Measurements from ENCODE around the gene INHBB.

Gene INHBB

DNA sequence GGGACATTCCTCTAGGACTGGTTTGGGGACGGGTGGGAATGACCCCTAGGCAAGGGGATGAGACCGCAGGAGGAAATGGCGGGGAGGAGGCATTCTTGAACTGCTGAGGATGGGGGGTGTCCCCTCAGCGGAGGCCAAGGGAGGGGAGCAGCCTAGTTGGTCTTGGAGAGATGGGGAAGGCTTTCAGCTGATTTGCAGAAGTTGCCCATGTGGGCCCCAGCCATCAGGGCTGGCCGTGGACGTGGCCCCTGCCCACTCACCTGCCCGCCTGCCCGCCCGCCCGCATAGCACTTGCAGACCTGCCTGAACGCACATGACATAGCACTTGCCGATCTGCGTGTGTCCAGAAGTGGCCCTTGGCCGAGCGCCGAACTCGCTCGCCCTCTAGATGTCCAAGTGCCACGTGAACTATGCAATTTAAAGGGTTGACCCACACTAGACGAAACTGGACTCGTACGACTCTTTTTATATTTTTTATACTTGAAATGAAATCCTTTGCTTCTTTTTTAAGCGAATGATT, 4.9 kb downstream of the INHBB start:
- TF ChIP-seq, protein P1, sequence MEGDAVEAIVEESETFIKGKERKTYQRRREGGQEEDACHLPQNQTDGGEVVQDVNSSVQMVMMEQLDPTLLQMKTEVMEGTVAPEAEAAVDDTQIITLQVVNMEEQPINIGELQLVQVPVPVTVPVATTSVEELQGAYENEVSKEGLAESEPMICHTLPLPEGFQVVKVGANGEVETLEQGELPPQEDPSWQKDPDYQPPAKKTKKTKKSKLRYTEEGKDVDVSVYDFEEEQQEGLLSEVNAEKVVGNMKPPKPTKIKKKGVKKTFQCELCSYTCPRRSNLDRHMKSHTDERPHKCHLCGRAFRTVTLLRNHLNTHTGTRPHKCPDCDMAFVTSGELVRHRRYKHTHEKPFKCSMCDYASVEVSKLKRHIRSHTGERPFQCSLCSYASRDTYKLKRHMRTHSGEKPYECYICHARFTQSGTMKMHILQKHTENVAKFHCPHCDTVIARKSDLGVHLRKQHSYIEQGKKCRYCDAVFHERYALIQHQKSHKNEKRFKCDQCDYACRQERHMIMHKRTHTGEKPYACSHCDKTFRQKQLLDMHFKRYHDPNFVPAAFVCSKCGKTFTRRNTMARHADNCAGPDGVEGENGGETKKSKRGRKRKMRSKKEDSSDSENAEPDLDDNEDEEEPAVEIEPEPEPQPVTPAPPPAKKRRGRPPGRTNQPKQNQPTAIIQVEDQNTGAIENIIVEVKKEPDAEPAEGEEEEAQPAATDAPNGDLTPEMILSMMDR (IDR thresholded peaks at IDR 0.05; ENCODE audit: borderline replicate concordance, insufficient read depth, low read depth, low read length) = no peak
- no peak overlapping the region for H3K4me3 ChIP-seq (ENCODE audit: low read depth, low read length)

DNA sequence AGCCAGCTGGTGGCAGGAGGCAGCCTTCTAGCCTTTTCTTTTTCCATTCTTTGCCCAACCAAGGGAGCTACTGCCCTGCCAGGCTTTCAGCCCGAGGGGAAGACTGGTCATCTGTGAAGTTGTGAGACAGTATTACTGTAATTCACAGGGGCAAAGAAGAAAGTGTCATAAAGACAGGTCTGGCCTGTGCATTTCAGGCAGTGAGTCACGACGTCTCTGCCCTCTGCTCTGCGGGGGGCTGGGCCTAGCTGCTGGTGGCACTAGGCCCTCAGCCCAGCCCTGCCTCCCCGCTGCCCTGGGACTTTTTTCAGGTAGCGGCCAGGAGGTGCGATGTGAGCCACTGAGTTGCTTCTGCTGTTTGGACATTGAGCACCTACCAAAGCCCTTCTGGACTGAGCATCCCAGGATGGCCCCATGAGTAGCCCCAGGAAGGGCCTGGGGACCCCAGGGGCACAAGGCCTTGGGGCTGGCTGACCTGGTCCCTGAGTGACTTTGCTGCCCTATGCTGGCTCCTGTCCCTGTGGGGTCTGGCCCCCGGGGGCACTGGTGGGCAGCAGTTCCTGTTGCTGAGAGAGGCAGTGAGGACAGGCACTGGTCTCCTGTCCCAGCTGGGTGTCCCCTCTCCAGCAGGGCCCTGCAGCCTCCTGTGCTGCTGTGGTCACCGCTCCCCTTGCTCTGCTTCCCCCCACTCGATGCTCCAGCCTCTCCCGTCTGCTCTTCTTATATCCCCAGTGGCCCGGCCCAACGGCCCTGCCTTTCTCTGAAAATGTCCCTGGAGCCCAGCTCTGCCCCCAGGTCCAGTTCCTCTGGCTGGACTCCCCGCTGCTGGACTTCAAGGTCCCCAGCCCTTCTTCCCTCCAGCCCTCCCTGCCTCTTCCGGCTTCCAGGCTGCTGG, 7.0 kb downstream of the INHBB start:
- H3K4me3 ChIP-seq (ENCODE audit: low read depth, low read length) = no peak overlapping the region
- TF ChIP-seq, protein P1 (IDR thresholded peaks at IDR 0.05; ENCODE audit: borderline replicate concordance, insufficient read depth, low read depth, low read length) = no peak

DNA sequence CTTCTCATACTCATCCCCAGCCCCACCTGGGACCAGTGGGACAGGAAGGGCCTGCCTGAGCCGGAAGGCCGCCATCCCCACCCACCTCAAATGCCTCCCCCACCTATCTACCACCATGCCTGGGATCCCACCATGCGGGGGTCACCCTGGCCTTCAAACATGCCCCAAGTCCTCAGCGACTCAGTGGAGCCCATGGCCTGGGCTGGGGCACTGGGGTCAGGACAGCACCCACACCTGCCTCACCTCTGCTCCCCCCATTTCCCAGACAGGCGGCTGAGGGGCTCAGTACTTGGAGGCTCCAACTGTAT, 7.6 kb downstream of the INHBB start:
- TF ChIP-seq, protein P1 (IDR thresholded peaks at IDR 0.05; ENCODE audit: borderline replicate concordance, insufficient read depth, low read depth, low read length) = no peak
- no peak overlapping the region for H3K4me3 ChIP-seq (ENCODE audit: low read depth, low read length)

DNA sequence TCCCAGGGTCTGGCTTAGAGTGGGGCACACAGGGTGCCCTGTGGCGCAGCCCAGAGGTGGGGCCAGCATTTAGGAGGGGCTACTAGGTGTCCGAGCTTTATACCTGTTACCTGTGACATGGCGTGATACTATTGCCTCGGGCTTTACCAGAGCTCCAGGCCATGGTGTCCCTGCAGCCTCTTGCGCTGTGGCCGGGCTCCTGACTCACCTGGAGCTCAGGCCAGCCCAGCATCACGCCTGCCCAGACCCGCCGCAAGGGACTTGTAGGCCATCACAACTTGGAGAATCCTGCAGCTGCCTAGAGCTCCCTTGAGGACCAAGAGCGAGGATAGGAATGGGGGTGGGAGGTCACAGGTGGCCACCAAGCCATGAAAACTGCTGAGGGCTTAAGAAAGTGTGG, 8.0 kb downstream of the INHBB start:
- TF ChIP-seq, protein P1 (IDR thresholded peaks at IDR 0.05; ENCODE audit: borderline replicate concordance, insufficient read depth, low read depth, low read length) = no peak
- no peak overlapping the region for H3K4me3 ChIP-seq (ENCODE audit: low read depth, low read length)

GRCh38 chr2:120354467-120354866, 8.5 kb downstream of the INHBB start:
- TF ChIP-seq, protein P1 (IDR thresholded peaks at IDR 0.05; ENCODE audit: borderline replicate concordance, insufficient read depth, low read depth, low read length) = no peak
- no peak overlapping the region for H3K4me3 ChIP-seq (ENCODE audit: low read depth, low read length)

DNA sequence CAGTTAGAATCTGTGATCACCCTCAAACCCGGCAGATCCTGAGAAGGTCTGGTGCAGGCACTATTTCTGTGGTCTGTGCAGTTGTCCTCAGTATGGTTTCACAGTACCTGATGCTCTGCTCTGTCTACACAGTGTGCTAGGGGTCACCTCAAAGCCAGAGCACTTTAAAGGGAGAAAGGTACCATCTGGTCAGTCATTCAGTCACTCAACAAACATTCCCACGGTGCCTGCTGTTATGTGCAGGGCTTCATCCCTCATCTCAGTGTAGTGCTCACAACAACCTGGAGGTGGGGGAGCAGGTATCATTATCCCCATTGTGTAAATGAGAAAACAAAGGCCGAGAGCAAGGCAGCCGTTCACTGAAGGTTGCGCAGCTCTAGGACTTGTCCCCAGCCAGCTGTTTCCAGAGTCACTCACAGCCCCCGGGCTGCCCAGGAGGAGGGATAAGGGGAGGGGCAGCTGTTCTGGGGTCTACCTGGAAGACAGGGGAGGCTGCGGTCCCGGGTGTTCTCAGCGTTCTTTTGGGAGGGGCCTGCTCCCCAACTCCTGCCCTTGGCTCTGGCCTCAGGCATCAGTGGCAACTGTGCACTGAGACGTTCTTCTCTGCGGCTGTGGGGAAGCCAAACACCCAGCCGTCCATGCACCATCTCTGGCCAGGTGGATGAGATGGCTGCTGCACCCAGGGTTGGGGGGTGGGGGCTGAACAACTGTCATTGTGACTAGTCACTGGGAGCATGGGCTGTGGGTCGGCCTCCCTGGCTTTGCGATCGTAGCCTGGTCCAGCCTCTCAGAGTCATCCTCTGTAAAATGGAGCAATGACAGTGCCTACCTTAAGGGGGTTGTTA, 9.2 kb downstream of the INHBB start:
- TF ChIP-seq, protein P1 (IDR thresholded peaks at IDR 0.05; ENCODE audit: borderline replicate concordance, insufficient read depth, low read depth, low read length) = no peak
- H3K4me3 ChIP-seq (ENCODE audit: low read depth, low read length) = no peak overlapping the region

All from GM12875 (cell line).